8988T (cell line): ENCODE measurements around the gene FRYL.

Experiments
- DNase-seq: peaks from one replicate; pipeline ENCODE4 v3.0.0; 2011

Gene FRYL

DNA sequence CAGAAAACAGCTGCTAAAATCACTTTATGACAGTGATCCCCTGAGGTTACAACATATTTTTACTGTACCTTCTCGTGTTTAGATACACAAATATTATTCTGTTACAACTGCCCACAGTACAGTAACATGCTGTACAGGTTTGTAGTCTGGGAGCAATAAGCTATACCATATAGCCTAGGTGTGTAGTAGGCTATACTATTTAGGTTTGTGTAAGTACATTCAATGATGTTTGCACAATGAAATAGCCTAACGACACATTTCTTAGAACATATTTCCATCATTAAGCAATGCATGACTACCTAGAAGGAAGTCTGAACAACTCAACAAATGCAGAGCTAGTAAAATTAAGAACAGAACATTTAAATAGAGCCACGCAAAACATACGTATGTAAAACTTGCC, 177.3 kb downstream of the FRYL start:
- no peak for DNase-seq

DNA sequence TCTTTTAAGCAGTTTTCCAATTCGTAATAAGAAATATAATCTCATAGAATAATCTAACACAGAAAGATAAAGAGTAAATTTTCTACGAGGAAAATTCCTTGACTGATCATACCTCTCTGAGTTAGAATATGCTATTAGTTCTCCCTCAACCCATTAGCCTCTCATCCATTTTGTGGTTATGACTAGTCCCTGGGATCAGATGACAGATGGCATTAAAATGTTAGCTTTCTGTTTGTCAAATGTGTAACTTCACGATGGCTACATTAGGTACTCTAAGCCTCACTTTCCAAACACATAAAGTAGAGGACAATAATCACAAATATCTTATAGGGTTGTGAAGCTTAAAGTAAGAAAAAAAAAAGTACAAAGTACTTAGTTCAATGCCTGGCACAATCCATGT, 177.9 kb downstream of the FRYL start:
- DNase-seq: no peak

DNA sequence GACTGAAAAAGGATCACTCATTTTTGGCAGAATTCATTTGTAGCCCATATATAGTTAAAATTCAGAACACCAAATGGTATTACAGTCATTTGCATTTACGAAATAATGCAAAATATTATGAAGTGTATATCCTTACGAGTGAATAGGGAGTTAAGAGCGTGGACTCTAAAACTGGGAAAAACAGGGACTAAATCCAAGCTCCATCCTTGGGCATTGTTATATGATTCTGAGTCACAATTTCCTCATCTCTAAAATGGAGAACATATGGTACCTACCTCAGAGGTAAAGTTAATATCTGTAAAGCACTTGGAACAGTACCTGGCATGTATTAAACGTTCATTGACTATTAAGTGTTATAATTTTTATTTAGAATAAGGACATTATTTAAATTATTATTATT, 183.7 kb downstream of the FRYL start:
- no peak for DNase-seq

DNA sequence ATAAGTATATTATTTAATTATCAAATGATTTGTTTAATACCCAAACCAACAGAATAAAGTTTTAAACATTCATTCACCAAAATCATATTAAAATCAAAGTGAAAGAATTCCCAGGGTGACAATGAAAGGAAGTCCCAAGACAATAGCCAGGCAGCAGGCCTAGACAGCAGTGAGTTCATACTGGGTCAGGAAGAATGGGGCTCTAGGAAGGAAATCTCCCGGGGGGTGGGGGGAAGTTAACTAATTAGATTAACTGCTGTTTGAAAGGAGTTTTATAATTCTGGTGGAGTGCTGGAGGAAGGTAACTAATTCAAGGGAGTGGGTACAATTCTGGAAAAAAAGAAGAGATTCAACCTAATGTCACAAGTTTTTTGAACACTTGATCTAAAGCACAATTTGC, 185.9 kb downstream of the FRYL start:
- DNase-seq: no peak

DNA sequence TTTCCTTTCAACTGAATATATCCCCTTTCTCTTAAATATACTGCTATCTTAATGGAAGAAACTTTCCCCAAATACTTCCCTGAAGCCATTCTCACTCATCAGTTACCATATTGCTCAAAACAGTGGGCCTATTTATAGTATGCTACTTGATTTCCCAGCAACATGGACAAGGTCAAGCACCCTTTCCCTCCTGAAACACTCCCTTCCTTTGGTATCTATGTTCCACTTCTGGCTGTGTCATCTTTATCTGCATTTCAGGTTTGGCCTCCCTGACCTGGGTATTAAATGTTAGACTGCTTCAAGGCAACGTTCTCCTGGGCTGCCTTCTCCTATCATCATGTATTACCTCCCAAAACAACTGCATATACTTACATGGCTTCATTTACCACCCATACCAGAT, 188.7 kb downstream of the FRYL start:
- DNase-seq: no peak

DNA sequence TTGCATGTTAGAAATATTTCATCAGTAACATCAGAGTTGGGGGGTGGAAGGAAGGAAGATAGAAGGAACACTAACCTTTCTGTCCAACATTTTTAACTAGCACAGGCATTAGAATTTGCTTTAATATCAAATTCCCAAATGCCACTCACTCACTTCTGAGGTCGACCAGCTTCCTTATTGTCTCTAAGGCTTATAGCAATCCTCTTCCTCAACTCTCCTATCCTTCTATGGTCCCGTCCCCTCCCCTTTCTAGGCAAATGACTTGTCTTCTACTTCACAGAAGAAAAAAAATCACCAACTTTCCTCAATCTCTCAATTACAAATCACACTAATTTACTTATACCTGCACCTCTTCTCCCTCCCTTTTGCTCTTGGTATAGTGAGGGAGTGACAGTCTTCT, 189.2 kb downstream of the FRYL start:
- no peak for DNase-seq

DNA sequence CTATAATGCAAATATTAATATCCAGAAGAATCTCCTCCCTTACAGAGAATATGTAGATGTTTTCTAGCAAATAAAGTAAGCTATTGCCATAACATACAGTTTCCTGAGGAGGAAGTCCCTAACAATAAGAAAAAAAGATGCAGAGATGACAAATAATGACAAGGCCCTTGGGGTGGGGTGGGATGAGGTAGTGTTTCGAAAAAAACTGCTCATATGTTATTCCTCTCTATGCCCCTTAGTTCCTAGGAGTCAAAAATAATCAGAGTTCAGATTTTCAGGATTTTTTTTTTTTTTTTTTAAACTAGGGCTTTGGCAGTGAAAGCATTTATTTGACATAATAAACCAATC, 191.0 kb downstream of the FRYL start:
- DNase-seq: no peak

DNA sequence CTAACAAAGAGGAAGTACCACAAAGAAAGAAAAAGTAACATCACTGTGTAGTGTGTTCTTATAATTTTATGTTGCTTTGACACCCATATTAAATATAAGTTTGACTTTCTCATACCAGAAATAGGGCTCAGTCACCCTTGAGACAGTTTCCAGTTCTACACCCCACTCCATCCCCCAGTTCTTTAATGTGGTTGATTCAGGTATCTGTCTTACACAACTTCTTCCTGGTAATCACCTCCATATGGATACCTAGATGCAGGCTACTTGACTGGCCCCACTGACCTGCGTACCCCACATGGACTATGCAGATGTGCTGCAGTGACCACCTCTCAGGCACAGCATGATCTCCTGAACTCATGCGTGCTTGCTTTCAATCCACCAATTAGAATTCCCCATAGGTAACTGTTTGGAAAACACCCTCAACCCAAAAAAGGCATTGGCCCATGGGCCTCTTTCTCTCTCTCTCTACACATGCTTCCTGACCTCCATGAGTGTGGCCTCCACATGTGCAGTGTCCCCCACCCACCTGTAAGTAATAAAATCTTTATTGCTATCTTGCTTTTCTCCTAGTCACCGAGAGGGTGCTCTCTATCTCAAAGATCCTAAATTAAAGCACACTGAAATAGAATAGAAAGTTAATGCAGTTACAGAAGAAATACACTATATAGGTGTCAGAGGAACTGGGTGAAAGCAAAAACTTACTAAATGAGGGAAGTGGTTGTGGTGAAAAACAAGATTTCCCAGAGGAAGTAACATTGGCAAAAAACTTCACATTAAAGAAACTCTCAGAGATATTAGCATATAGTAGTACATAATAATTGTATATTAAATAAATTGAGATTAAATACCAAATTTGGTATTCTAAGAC, 191.6 kb downstream of the FRYL start:
- DNase-seq: no peak

DNA sequence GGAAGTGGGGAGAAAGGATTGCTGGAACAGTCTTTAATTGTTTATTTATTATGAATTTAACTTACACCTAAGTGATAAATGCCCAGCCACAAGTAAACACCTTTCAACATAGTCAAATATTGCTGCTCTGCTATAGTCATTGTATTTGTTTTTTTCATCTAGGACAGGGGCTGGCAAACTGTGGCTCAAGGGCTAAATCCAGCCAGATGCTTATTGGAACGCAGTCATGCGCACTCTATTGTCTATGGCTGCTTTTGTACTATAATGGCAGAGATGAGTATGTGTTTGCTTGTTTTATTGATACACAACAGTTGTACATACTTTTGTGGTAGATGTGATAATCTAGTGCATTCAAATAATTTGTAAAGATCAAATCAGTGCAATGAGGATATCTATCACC, 194.7 kb downstream of the FRYL start:
- DNase-seq: no peak

DNA sequence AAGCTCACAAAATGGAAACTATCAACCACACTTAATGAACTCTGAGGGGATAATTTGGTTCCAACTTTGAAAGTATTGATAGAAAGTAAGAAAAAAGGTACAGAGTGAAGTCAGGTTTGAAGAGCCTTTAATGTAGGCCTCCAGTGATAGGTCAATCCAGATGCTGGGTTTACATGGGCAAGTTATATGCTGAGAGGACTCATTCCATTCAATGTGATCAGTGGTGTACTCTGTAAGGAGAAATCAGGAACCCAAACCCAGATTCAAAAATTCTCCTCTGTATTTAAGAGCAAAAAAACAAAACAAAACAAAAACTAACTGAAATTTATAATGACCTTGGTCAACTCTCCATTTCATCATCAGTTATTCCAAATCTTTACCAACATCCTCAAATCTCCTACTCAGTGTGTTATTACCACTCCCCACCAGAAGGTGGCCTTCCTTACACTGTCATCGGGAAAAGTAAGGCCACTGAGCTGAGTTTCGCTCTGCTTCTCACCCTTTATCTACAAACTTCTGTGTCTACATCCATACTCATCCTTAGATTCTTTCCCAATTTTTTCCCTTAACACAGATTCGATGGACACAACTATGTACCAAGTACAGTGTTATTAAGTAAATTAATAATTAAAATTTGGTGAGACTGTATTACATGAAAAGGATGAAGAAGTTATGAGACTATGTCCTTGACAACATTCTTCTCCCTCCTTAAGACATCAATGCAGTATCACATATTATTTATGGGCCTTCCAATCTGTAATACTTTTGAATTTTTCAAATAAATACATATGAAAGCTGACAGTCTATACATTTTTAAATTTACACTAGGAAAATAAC, 201.7 kb downstream of the FRYL start:
- DNase-seq: no peak

DNA sequence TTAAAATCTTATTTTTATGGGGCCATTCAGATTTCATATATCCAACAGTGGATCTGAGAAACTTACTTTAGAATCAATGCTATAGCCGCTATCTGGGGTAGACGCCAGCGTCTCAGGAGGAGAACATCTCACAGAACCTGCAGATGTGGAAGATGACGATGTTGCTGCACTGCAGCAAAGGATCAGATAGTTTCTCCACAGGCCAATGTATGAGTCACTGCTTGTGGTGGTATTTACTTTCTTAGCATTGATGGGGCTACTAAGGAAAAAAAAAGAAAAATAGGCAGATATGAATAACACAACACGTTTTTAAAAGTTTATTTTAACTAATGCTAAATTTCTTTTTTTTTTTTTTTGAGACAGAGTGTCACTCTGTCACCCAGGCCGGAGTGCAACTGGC, 204.1 kb downstream of the FRYL start:
- DNase-seq: no peak

DNA sequence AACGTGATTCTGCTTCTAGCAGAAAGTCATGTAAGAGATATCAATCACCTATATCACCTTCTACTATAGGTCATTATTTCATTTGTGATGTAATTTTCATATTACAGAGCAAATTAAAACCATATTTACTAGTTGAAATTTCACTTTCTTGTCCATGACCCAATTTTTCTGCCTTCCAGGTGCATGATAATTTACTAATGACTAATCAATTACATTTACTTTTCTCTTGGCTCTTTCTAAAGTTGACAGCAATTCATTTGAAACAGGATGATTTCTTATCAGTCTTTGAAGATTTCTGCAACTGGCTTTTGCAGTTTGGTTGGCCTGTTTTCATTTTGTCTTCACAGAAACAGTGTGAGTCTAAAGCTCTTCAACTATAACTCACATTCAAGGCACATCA, 208.6 kb downstream of the FRYL start:
- DNase-seq: no peak

DNA sequence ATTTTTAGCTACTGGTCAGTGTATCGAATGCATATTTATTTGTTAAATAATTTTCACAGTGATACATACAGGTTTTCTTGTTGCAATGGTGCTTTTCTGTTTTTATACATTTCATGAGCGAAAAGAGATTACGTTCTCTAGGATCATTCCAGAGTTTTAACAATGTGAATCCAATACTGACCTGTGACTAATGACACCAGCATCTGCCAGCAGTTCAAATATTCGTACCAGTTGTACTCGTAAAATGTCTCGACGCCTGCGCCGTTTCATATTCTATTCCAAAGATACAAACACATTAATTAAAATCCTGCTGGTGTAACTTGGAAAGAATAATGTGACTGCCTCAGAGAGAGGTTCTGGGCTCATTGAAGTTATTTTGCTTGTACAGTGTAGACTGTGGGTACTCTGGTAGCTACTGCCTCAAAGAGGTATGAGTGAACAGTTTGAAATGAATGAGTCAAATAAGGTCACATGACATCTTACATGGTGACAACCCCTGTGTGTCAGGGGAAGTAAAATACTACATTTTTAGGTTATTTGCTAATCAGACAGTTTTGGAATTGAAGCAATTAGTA, 209.3 kb downstream of the FRYL start:
- DNase-seq: no peak

DNA sequence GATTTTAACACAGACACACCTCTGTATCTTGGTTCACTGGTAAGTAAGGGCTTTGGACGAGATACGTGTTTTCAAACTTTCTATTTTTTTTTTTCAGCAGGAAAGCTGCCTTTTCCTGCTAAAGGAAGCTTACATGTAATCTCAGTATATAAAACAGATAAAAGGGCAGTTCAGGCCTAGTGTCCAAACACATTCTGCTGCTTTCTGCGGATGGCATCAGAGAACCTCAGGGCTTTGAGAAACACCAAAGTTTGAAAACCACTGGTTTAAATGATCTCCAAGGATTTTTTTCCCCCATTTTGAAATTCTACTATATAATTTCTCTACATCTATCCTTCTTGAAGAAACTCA, 214.1 kb downstream of the FRYL start:
- DNase-seq: no peak

DNA sequence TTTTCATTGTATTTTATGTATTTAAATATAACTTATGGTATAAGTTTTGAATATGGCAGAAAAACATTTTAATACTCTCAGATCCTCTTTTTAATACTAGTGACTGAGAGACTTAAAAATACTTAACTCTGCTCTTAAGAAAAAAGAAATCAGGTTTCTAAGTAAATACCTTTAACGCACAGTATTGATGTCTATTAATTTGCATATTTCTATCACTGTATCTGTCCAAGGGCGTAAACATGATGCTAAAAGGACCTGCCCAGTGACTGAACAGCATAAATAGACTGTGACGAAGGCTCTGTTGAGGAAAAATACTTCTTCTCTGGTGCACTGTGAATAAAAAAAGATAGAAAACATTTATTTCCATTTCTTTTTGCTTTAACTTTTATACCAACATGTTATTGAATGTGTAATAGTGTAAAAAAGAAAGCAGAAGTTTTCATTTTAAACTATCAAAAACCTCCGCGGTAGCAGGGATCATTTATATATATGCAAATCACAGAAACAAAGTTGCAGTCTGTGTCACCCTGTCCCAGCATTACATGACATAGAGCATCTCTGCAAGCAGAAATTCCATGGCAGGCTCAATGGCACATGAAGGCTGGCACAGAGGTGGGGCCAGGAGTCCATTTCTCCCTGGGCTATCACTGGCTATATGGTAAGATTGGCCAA, 214.6 kb downstream of the FRYL start:
- no peak for DNase-seq

DNA sequence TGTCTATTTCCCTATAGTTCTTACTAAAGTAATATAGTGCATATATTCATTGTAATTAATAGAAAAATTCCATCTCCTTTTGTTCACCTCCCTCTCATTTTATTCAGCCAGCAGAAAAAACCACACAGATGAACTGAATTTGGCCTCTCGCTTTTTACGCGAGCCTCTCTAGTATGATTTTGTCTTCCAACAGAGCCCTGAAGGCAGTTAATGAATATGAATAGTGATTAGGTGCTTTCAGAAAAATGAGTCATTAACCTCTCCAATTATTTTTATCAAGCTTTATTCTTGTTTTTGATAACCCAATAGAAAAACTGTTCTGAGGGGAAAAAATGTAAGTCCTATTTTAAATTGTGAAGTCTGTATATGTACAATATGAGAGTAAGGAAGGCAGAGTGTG, 215.9 kb downstream of the FRYL start:
- DNase-seq: no peak

DNA sequence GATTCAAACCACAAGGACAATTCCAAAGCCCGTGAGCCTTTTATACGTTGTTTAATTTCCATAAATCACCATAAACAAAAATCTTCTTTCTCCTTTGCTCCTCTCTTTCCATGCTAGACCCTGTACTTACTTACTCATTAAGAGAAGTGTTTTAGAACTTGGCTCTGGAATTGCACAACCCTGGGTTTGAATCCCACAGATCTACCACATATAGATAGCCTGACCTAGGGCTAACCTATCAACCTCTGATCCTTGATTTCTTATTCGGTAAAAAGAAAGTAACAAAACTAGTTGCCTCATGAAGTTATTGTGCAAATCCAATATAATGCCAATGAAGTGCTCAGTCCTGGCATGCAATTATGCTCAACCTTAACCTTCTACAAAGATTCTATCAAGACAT, 221.3 kb downstream of the FRYL start:
- DNase-seq: no peak

DNA sequence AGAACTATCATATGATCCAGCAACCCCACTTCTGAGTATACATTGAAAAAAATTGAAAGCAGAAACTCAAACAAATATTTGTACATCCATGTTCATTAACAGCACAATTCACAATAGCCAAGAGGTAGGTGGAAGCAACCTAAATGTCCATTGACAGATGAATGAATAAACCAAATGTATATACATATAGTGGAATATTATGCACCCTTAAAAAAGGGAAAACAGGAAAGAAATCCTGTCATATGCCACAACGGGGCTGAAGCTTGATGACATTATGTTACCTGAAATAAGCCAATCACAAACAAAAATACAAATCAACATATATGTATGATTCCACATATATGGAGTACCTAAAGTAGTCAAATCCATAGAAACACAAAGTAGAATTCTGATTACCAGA, 222.1 kb downstream of the FRYL start:
- no peak for DNase-seq

DNA sequence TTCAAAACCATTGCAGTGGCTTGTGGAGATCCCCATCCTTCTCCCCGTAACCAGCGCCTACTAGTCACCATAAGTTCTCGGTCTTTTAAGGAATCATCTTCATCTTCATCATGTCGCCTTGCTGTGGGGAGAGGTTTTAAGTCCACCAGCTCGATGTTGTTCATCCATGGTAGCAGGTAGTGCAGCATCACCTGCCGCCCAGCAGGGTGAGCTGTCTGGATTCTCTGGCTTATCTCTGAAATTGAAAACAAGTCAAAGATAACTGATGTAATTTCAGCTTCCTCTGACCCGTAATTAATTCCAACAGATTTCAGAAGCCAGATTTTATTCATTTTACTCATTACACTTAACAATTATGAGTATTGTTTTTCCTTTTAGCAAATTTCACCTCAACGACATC, 222.6 kb downstream of the FRYL start:
- DNase-seq: no peak

DNA sequence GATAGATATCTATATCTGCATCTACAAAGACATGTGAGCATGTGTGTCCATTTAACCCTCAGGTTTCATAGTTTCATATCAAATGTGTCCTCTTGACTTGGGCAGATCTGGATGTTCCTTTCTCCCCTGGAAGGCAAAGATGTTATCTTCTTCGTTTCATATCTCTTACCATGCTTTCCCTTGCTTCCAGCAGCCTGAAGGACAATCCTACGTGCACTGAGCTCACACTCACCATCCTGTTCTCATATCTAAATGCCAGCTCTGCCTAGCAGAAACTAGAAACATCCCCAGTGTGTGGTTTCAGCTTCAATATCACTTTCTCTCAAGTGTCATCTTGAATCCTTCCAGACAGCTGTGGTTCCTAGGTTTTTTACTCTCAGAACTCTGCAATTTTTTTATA, 223.8 kb downstream of the FRYL start:
- DNase-seq: no peak

DNA sequence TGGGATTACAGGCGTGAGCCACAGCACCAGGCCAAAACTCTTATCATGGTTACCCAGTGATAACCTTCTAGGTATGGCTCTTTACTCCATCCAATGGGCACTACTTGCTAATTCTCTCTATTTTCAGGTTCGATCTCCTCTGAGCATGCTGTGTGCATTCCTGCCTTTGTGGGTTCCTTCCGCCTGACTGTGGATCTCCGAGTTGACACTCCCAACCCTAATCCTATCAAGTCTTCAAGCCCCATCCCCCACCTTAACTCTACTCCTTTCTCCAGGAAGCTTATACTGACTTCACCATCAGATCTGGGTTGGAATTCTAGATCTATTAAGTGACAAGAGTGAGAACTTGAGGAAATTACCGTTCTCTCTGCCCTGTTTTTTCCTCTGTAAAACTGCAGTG, 225.5 kb downstream of the FRYL start:
- DNase-seq: no peak

DNA sequence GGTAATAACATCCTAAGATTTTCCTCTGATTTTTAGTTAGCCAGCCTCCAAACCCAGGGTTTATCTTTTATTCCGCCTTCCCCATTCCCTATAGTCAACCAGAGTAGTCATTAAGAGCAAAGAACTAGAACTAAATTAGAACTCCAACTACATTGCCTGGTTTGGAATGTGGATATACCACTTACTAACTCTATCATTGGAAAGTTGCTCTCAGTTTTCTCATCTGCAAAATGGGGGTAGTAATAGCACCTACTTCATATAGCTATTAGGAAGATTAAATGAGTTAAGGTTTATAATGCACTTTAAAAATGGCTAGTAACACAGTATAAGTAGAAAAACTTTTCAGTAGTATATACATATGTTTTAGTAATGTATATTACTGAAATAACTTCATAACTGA, 226.4 kb downstream of the FRYL start:
- DNase-seq: no peak

DNA sequence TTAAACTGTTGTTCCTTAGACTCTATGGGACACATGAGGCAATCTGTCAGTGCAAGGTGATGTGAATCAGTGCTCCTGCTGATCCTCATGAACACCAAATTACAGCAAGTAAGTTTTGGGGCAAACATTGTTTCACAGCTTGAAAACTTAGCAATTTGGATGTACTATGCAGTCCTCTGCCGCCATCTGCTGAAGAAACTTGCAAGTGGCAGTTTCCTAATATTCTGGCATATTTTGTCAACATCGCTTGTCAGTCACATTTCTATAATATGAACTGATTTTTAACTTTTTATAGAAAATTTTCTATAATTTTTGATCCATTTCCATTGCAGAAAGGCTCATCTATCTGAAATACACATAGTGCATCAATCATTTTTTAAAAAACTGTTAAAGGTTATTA, 233.7 kb downstream of the FRYL start:
- no peak for DNase-seq

DNA sequence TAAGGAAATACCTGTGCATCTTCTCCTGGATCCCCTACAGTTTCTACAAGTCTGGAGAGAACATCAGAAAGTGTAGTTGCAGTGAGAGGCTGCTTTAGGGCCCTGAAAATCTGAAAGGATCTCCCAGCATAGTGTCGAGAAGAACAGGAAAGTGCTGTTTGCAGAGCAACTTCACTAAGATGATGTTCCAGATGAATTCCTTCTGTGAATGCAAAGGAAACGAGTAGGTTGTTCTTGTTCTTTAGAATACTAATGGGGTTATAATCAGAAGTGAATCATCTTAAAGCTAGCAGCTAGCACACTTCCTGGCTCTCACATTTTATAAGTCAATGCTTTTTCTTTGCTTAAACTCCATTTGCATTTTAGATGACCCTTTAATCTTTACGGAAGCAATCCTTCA, 236.3 kb downstream of the FRYL start:
- DNase-seq: no peak
